Smooth muscle cell (in vitro differentiated cells): ENCODE data around the gene DAPK1. TPM values are rescaled to one million over a fixed set of nuclear protein-coding genes. Genes with fewer than 3 reads are reported as not detected.
A peak's percentile ranks its signal among the peaks of the same experiment; 100 is the strongest.

Experiments used
- DNase-seq: peaks from one replicate; lab custom pipeline; 2025; ENCODE audit not compliant: unreplicated experiment; lab: John Stamatoyannopoulos, UW
- H2AFZ ChIP-seq: fragments of 200-600 bp; sonication (generic); 2 replicates; pipeline ENCODE4 v1.6.0; 2016; ENCODE audit warnings: antibody characterized with exemption, low read depth, mild to moderate bottlenecking
- H3F3A ChIP-seq: fragments of 200-600 bp; sonication (generic); 2 replicates; pipeline ENCODE4 v1.6.0; 2017; ENCODE audit warnings: antibody characterized with exemption, low read depth
- H3K27ac ChIP-seq: fragments of 200-600 bp; sonication (generic); 2 replicates; pipeline ENCODE4 v1.5.1; 2016; ENCODE audit warnings: low read depth, mild to moderate bottlenecking
- H3K27me3 ChIP-seq: fragments of 200-600 bp; sonication (generic); 2 replicates; pipeline ENCODE4 v1.6.1; 2016; ENCODE audit warnings: low read depth, mild to moderate bottlenecking
- H3K36me3 ChIP-seq: fragments of 200-600 bp; sonication (generic); 2 replicates; pipeline ENCODE4 v1.5.1; 2016; ENCODE audit warnings: low read depth
- H3K4me1 ChIP-seq: fragments of 200-600 bp; sonication (generic); 2 replicates; pipeline ENCODE4 v1.5.1; 2016; ENCODE audit warnings: low read depth
- H3K4me2 ChIP-seq: fragments of 200-600 bp; sonication (generic); 2 replicates; pipeline ENCODE4 v1.6.0; 2016; ENCODE audit warnings: mild to moderate bottlenecking
- H3K4me3 ChIP-seq: fragments of 200-600 bp; sonication (generic); 2 replicates; pipeline ENCODE4 v1.5.1; 2016; ENCODE audit warnings: mild to moderate bottlenecking
- H3K79me2 ChIP-seq: fragments of 200-600 bp; sonication (generic); 2 replicates; pipeline ENCODE4 v1.6.0; 2016; ENCODE audit warnings: low read depth, mild to moderate bottlenecking
- H3K9ac ChIP-seq: fragments of 200-600 bp; sonication (generic); 2 replicates; pipeline ENCODE4 v1.6.0; 2016; ENCODE audit warnings: low read depth
- H3K9me3 ChIP-seq: fragments of 200-600 bp; sonication (generic); replicated peaks from 2 replicates; pipeline ENCODE4 v1.5.1; 2016; ENCODE audit warnings: low read depth
- H4K20me1 ChIP-seq: fragments of 200-600 bp; sonication (generic); 2 replicates; pipeline ENCODE4 v1.6.0; 2016; ENCODE audit warnings: low read depth
- WGBS: methylation state at CpG from one replicate; pipeline ENCODE4 v1.1.7; 2016; ENCODE audit warnings: low lambda C conversion rate; 5-methylcytosine and 5-hydroxymethylcytosine counted together
- polyA plus RNA-seq: library from polyadenylated mRNA; unstranded; fragments of >200 nt; fragmentation: Nextera tagmentation; extraction: Ambion mirVana; gene quantifications from 2 replicates; pipeline ENCODE4 v1.2.1, GENCODE V29; 2016
- total RNA-seq: library from RNA; depleted of rRNA; stranded (reverse); fragments of >200 nt; gene quantifications from 2 replicates; pipeline ENCODE4 v1.2.3, GENCODE V29; 2014
- TF ChIP-seq, protein P1 (sequence below): fragments of 200-600 bp; sonication (generic); IDR thresholded peaks from 2 replicates; pipeline ENCODE4 v1.5.1; 2017; ENCODE audit warnings: borderline replicate concordance, mild to moderate bottlenecking, antibody characterized with exemption; ENCODE audit not compliant: insufficient read depth, poor library complexity, severe bottlenecking

Gene DAPK1
- total and polyA plus RNA-seq, 2 experiments from 2014 or later = 12.6 to 20.3 TPM

- H3K9ac ChIP-seq = no peak overlapping the region
- no peaks in the 10 kb centered on the region for H3K4me1 ChIP-seq
- H3K9me3 ChIP-seq = no peaks in the 10 kb centered on the region
- no peak overlapping the region for H3K4me3 ChIP-seq
- no peaks in the 10 kb centered on the region for H3K36me3 ChIP-seq
- WGBS = 95% methylated on average over 1 of the region's 1 CpG
- H3K27me3 ChIP-seq = no peaks in the 10 kb centered on the region
- no peaks in the 10 kb centered on the region for H4K20me1 ChIP-seq
- H3K27ac ChIP-seq = no peak overlapping the region
- H3K79me2 ChIP-seq = no peaks in the 10 kb centered on the region
- H3K4me2 ChIP-seq = no peak overlapping the region
- H3F3A ChIP-seq = no peaks in the 10 kb centered on the region
- DNase-seq = no peak
- TF ChIP-seq, protein P1, sequence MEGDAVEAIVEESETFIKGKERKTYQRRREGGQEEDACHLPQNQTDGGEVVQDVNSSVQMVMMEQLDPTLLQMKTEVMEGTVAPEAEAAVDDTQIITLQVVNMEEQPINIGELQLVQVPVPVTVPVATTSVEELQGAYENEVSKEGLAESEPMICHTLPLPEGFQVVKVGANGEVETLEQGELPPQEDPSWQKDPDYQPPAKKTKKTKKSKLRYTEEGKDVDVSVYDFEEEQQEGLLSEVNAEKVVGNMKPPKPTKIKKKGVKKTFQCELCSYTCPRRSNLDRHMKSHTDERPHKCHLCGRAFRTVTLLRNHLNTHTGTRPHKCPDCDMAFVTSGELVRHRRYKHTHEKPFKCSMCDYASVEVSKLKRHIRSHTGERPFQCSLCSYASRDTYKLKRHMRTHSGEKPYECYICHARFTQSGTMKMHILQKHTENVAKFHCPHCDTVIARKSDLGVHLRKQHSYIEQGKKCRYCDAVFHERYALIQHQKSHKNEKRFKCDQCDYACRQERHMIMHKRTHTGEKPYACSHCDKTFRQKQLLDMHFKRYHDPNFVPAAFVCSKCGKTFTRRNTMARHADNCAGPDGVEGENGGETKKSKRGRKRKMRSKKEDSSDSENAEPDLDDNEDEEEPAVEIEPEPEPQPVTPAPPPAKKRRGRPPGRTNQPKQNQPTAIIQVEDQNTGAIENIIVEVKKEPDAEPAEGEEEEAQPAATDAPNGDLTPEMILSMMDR = no peak
- H2AFZ ChIP-seq = no peak overlapping the region
These were observed 197.9 kb downstream of the DAPK1 start for GRCh38 chr9:87695523-87695922.

DNA sequence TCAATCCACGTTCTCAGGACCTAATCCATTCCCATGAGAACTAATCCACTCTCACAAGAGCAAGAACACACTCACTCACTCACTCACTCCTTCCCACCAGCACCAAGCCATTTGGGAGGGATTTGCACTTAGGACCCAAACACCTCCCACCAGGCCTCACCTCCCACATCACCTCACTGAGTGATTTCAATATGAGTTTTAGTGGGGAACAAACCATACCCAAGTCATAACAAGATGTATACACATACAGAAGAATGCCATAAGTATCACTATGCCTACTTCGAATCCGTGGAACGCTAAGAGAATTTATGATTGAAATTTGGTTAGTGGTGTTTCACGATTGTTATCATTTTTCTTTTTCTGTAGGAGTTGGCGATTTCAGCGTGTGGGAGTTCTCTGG is 199.0 kb downstream of the DAPK1 start:
- no peaks in the 10 kb centered on the region for H3K9me3 ChIP-seq
- no peak overlapping the region for H3K4me3 ChIP-seq
- DNase-seq = no peak
- no peak overlapping the region for H3K4me2 ChIP-seq
- H2AFZ ChIP-seq = no peak overlapping the region
- H3K27ac ChIP-seq = no peak overlapping the region
- H3K36me3 ChIP-seq = no peaks in the 10 kb centered on the region
- peaks cover 7% of the 10 kb centered on the region for H3K4me1 ChIP-seq
- no peak overlapping the region for H3K9ac ChIP-seq
- no peaks in the 10 kb centered on the region for H3F3A ChIP-seq
- no peaks in the 10 kb centered on the region for H3K79me2 ChIP-seq
- WGBS = 88% methylated on average over 7 of the region's 7 CpGs
- H3K27me3 ChIP-seq = no peaks in the 10 kb centered on the region
- TF ChIP-seq, protein P1 = no peak
- no peaks in the 10 kb centered on the region for H4K20me1 ChIP-seq

GRCh38 chr9:87698069-87698809 is 200.6 kb downstream of the DAPK1 start:
- H3K27ac ChIP-seq = no peak overlapping the region
- H3K4me1 ChIP-seq = peaks cover 9% of the 10 kb centered on the region
- H4K20me1 ChIP-seq = no peaks in the 10 kb centered on the region
- no peaks in the 10 kb centered on the region for H3F3A ChIP-seq
- DNase-seq = no peak
- TF ChIP-seq, protein P1 = no peak
- H3K9ac ChIP-seq = no peak overlapping the region
- 92% methylated on average over 14 of the region's 14 CpGs for WGBS
- H3K36me3 ChIP-seq = no peaks in the 10 kb centered on the region
- no peaks in the 10 kb centered on the region for H3K9me3 ChIP-seq
- no peak overlapping the region for H2AFZ ChIP-seq
- H3K27me3 ChIP-seq = no peaks in the 10 kb centered on the region
- H3K79me2 ChIP-seq = no peaks in the 10 kb centered on the region
- no peak overlapping the region for H3K4me3 ChIP-seq
- no peak overlapping the region for H3K4me2 ChIP-seq

DNA sequence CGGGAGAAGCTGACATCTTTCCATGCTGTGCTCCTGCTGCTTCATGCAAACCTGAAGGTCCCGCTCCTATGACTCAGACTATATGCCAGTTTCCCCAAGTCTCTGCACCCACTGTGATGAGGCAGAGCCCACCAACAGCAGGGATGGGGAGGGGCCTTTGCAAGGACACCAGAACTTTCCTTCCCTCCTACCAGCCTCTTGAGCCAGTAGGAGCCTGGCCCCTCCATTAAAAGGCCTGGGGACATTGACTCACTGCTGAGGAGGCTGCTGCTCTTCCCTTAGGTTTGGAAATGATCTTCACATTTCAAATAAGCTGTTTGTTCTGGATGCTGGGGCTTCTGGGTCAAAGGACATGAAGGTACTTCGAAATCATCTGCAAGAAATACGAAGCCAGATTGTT is 202.2 kb downstream of the DAPK1 start:
- Histone ChIP-seq H2AFZ (no peak overlapping the region), H3K4me3 (no peak overlapping the region), H4K20me1 (no peaks in the 10 kb centered on the region), H3K9me3 (no peaks in the 10 kb centered on the region), H3K36me3 (no peaks in the 10 kb centered on the region), H3K9ac (no peak overlapping the region), H3K4me2 (no peak overlapping the region), H3K79me2 (no peaks in the 10 kb centered on the region), H3K27me3 (no peaks in the 10 kb centered on the region), H3K27ac (peak overlapping the region; percentile 59), H3K4me1 (peaks cover 9% of the 10 kb centered on the region), H3F3A (no peaks in the 10 kb centered on the region)
- DNase-seq = no peak
- TF ChIP-seq, protein P1 = no peak
- WGBS = 85% methylated on average over 4 of the region's 4 CpGs
